GM21381 (cell line): Measurements from ENCODE around the gene MND1.
A peak's percentile ranks its signal among the peaks of the same experiment; 100 is the strongest.
"Not testable (repeated sequence)": the region's sequence is repeated elsewhere in the genome, so short reads cannot be mapped to it uniquely, and the experiment has no call there.

Experiments
- ATAC-seq: cut with Tn5 transposase; IDR thresholded peaks from one replicate; pipeline ENCODE4 v1.9.1; 2021; ENCODE audit warnings: mild to moderate bottlenecking, moderate library complexity; ENCODE audit not compliant: unreplicated experiment

Gene MND1

GRCh38 chr4:153438916-153439756, 94.6 kb downstream of the MND1 start:
- ATAC-seq: peak; percentile 80

- no peak for ATAC-seq
Observed at GRCh38 chr4:153439831-153440230, 95.3 kb downstream of the MND1 start.

- ATAC-seq: no peak
Observed at GRCh38 chr4:153440475-153440874, 96.0 kb downstream of the MND1 start.

- no peak for ATAC-seq
Observed at GRCh38 chr4:153447175-153447905, 102.9 kb downstream of the MND1 start.

GRCh38 chr4:153448003-153448731, 103.7 kb downstream of the MND1 start:
- ATAC-seq: no peak

- no peak for ATAC-seq
Observed at GRCh38 chr4:153449338-153449737, 104.8 kb downstream of the MND1 start.

- no peak for ATAC-seq
Observed at GRCh38 chr4:153450544-153450917, 106.0 kb downstream of the MND1 start.

GRCh38 chr4:153451145-153451544, 106.7 kb downstream of the MND1 start:
- not testable (repeated sequence) for ATAC-seq

GRCh38 chr4:153451911-153452657, 107.6 kb downstream of the MND1 start:
- ATAC-seq: no peak

- ATAC-seq: no peak
Observed at GRCh38 chr4:153452658-153453378, 108.3 kb downstream of the MND1 start.

GRCh38 chr4:153453402-153453801, 108.9 kb downstream of the MND1 start:
- ATAC-seq: no peak

GRCh38 chr4:153458969-153459368, 114.5 kb downstream of the MND1 start:
- ATAC-seq: no peak

GRCh38 chr4:153461549-153461948, 117.1 kb downstream of the MND1 start:
- not testable (repeated sequence) for ATAC-seq

GRCh38 chr4:153464068-153464467, 119.6 kb downstream of the MND1 start:
- no peak for ATAC-seq
